C4-2B (cell line): ENCODE results near the gene TMEM127.

Experiments
- CTCF ChIP-seq: fragments of 450-650 bp; conservative IDR thresholded peaks from 2 replicates; pipeline ENCODE4 v1.5.1; 2017; ENCODE audit warnings: mild to moderate bottlenecking
- ZFX ChIP-seq: fragments of 450-650 bp; IDR thresholded peaks from 2 replicates; pipeline ENCODE4 v1.6.1; 2017

GRCh38 chr2:96267159-96267971, 1.6 kb upstream of the TMEM127 start:
- TF ChIP-seq CTCF: peak; percentile 50
- TF ChIP-seq ZFX: no peak
